ENCODE measurements around the gene BLOC1S3. TPM values are rescaled to one million over a fixed set of nuclear protein-coding genes. Genes with fewer than 3 reads are reported as not detected.
A peak's percentile ranks its signal among the peaks of the same experiment; 100 is the strongest.

BLOC1S3 gene
- total RNA-seq, 2 experiments from 2014 or later = 8.1 to 13.8 TPM

DNA sequence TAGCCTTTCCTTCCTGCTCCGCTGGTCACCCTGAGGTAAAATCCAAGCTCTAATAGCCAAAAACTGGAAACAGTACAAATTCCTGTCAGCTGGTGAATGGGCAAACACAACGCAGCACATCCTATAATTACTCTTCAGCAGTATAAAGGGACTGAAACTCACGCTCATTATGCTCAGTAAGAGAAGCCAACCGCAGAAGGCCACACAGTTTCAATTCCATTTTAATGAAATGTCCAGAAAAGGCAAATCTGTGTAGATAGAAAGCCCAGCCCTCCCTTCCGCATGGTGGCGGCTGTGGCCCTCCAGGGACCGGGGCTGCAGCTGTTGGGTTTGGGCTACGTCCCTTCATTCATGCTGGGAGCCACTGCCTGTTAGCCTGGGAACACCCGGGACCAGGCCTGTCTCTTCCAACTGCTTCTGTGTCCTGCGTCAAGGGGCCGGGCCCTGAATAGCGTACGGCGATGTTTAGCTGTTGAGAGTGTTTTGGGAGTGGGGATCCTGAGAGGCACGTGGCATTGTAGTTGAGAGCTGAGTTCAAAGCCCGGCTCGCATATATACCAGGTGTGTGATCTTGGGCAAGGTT, 41.3 kb upstream of the BLOC1S3 start:
- peaks cover 70% of the 10 kb centered on the region for H3K4me1 ChIP-seq (ENCODE audit: insufficient read depth, low read length, poor library complexity, severe bottlenecking)
- no TSS peak for BruUV-seq (replicated peaks)

GRCh38 chr19:45138303-45138751, 40.3 kb upstream of the BLOC1S3 start:
- intact Hi-C loops (cut with micrococcal nuclease; ENCODE audit: unreplicated experiment) = loop anchor here (5.0 kb wide), 1 partner anchor 141 kb away; no protein-coding TSS in a partner anchor
- H3K9me3 ChIP-seq (ENCODE audit: low read length) = no peaks in the 10 kb centered on the region
- peaks cover 34% of the 10 kb centered on the region for H3K36me3 ChIP-seq (ENCODE audit: insufficient read depth, low read length)
- ChIA-PET POLR2A (interaction anchor here (1.0 kb wide), 1 partner anchor 29 kb away, joined by 6 read pairs; no protein-coding TSS in a partner anchor), CTCF (ENCODE audit: unreplicated experiment) (interaction anchor here (1.2 kb wide), 1 partner anchor 67 kb away, joined by 8 read pairs; no protein-coding TSS in a partner anchor)
- BruUV-seq (replicated peaks) = no TSS peak
- H3K4me3 ChIP-seq (ENCODE audit: low read depth, low read length, poor library complexity, severe bottlenecking) = peak overlapping the region; percentile 61
- peak overlapping the region; percentile 79 for H3K4me2 ChIP-seq (ENCODE audit: low read length)
- TF ChIP-seq, protein P1, sequence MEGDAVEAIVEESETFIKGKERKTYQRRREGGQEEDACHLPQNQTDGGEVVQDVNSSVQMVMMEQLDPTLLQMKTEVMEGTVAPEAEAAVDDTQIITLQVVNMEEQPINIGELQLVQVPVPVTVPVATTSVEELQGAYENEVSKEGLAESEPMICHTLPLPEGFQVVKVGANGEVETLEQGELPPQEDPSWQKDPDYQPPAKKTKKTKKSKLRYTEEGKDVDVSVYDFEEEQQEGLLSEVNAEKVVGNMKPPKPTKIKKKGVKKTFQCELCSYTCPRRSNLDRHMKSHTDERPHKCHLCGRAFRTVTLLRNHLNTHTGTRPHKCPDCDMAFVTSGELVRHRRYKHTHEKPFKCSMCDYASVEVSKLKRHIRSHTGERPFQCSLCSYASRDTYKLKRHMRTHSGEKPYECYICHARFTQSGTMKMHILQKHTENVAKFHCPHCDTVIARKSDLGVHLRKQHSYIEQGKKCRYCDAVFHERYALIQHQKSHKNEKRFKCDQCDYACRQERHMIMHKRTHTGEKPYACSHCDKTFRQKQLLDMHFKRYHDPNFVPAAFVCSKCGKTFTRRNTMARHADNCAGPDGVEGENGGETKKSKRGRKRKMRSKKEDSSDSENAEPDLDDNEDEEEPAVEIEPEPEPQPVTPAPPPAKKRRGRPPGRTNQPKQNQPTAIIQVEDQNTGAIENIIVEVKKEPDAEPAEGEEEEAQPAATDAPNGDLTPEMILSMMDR (conservative IDR thresholded peaks at IDR 0.05; ENCODE audit: low read length) = no peak
- TF ChIP-seq EZH2phosphoT487 (IDR thresholded peaks at IDR 0.05; ENCODE audit: borderline replicate concordance, low read depth, low read length) = no peak
- no peaks in the 10 kb centered on the region for H4K20me1 ChIP-seq (ENCODE audit: insufficient read depth, low read length)
- peak overlapping the region; percentile 98 for H3K27ac ChIP-seq (ENCODE audit: low read depth, low read length, poor library complexity, severe bottlenecking)
- peaks cover 39% of the 10 kb centered on the region for H3K79me2 ChIP-seq (ENCODE audit: insufficient read depth, low read depth, low read length)
- peak; percentile 78 for DNase-seq (ENCODE audit: low spot score)
- no peak overlapping the region for H2AFZ ChIP-seq (ENCODE audit: low read length)
- no peaks in the 10 kb centered on the region for H3K9me2 ChIP-seq (ENCODE audit: insufficient read depth, low read length)
- peaks cover 66% of the 10 kb centered on the region for H3K4me1 ChIP-seq (ENCODE audit: insufficient read depth, low read length, poor library complexity, severe bottlenecking)

More for the DNA sequence above, 41.3 kb upstream of the BLOC1S3 start:
- peak; percentile 95 for DNase-seq (ENCODE audit: low spot score)
- peak overlapping the region; percentile 79 for H3K4me2 ChIP-seq (ENCODE audit: low read length)
- no peaks in the 10 kb centered on the region for H3K9me3 ChIP-seq (ENCODE audit: low read length)
- peaks cover 29% of the 10 kb centered on the region for H3K36me3 ChIP-seq (ENCODE audit: insufficient read depth, low read length)
- H4K20me1 ChIP-seq (ENCODE audit: insufficient read depth, low read length) = no peaks in the 10 kb centered on the region
- no peak overlapping the region for H2AFZ ChIP-seq (ENCODE audit: low read length)
- H3K9me2 ChIP-seq (ENCODE audit: insufficient read depth, low read length) = no peaks in the 10 kb centered on the region
- ChIA-PET CTCF (ENCODE audit: unreplicated experiment) (interaction anchor here (0.7 to 1.5 kb wide), 3 partner anchors 11 to 66 kb away, joined by 3 to 8 read pairs (median 8); no protein-coding TSS in a partner anchor), POLR2A (interaction anchor here (0.7 to 2.1 kb wide), 5 partner anchors 30 to 385 kb away, joined by 3 to 15 read pairs (median 6); partner anchors contain the start of genes BLOC1S3, PPP1R37 and TRAPPC6A)
- H3K27ac ChIP-seq (ENCODE audit: low read depth, low read length, poor library complexity, severe bottlenecking) = peak overlapping the region; percentile 98
- peaks cover 47% of the 10 kb centered on the region for H3K79me2 ChIP-seq (ENCODE audit: insufficient read depth, low read depth, low read length)
- peak overlapping the region; percentile 61 for H3K4me3 ChIP-seq (ENCODE audit: low read depth, low read length, poor library complexity, severe bottlenecking)
- intact Hi-C loops (cut with micrococcal nuclease; ENCODE audit: unreplicated experiment) = loop anchor here (1.0 to 5.0 kb wide), 3 partner anchors 41 to 140 kb away; partner anchors contain the start of genes BLOC1S3 and TRAPPC6A
- TF ChIP-seq, protein P1 (conservative IDR thresholded peaks at IDR 0.05; ENCODE audit: low read length) = no peak
- TF ChIP-seq EZH2phosphoT487 (IDR thresholded peaks at IDR 0.05; ENCODE audit: borderline replicate concordance, low read depth, low read length) = no peak

Measured in OCI-LY7 (cell line).